ENCODE data around the gene KCNE1.

GRCh38 chr21:34510148-34511142, 1.6 kb downstream of the KCNE1 start:
- peak; percentile 49 for TF ChIP-seq CTCF (IDR thresholded peaks at IDR 0.05)
- no peak for TF ChIP-seq ZFX (IDR thresholded peaks at IDR 0.05; ENCODE audit: borderline replicate concordance)

Measured in 22Rv1 (cell line).